Common myeloid progenitor, CD34-positive (primary cell): Measurements from ENCODE around the gene EPB41L2.

Experiments used
- CTCF ChIA-PET: fragments of 350-600 bp; sonication (Branson Sonifier 250); formaldehyde crosslinking; loops from one replicate; lab custom pipeline; 2021; ENCODE audit warnings: antibody characterized with exemption; lab: Charles Lee
- POLR2A ChIA-PET: fragments of 350-600 bp; sonication (Branson Sonifier 250); formaldehyde crosslinking; loops from one replicate; lab custom pipeline; 2021; ENCODE audit warnings: antibody characterized with exemption; lab: Charles Lee
- DNase-seq, 3 donors: peaks; one replicate each; pipeline versions ENCODE4 v3.0.0 to v3.0.0-alpha.2; 2013
- H3K27ac ChIP-seq, 2 experiments: 1 replicate in 1 of 2; 2 replicates in 1 of 2; pipeline ENCODE4 v1.7.0; 2013; ENCODE audit warnings: inconsistent platforms in 2 of 2, low read length in 2 of 2, mild to moderate bottlenecking in 2 of 2, low read depth in 1 of 2, moderate library complexity in 1 of 2; ENCODE audit not compliant: severe bottlenecking in 2 of 2, insufficient read depth in 1 of 2, poor library complexity in 1 of 2
- H3K27me3 ChIP-seq, 5 experiments: replicated peaks in 2 of 5; 1 replicate in 3 of 5; 2 replicates in 2 of 5; pipeline versions ENCODE4 v1.6.1 to v1.7.0; 2013; ENCODE audit warnings: low read length in 4 of 5, mild to moderate bottlenecking in 2 of 5, moderate library complexity in 2 of 5, inconsistent platforms in 1 of 5; ENCODE audit not compliant: insufficient read depth in 5 of 5, control insufficient read depth in 4 of 5
- H3K36me3 ChIP-seq, 4 experiments: 1 replicate in 2 of 4; 2 replicates in 2 of 4; pipeline versions ENCODE4 v1.6.1 to v1.7.0; 2013; ENCODE audit warnings: low read length in 3 of 4, control low read depth in 1 of 4, mild to moderate bottlenecking in 1 of 4; ENCODE audit not compliant: control insufficient read depth in 4 of 4, insufficient read depth in 4 of 4
- H3K4me1 ChIP-seq, 4 experiments: 1 replicate in 3 of 4; 2 replicates in 1 of 4; pipeline versions ENCODE4 v1.6.1 to v1.7.1; 2013; ENCODE audit warnings: low read length in 3 of 4, mild to moderate bottlenecking in 3 of 4, control low read depth in 1 of 4, inconsistent platforms in 1 of 4, moderate library complexity in 1 of 4; ENCODE audit not compliant: control insufficient read depth in 4 of 4, insufficient read depth in 4 of 4; ENCODE audit errors: control extremely low read depth in 1 of 4
- H3K4me3 ChIP-seq, 7 experiments: 1 replicate in 4 of 7; 2 replicates in 3 of 7; pipeline versions ENCODE4 v1.5.1 to v1.7.0; 2013; ENCODE audit warnings: mild to moderate bottlenecking in 7 of 7, low read length in 6 of 7, moderate library complexity in 6 of 7, inconsistent platforms in 2 of 7, low read depth in 2 of 7, control low read depth in 1 of 7; ENCODE audit not compliant: insufficient read depth in 4 of 7, control insufficient read depth in 1 of 7; ENCODE audit errors: extremely low read depth in 1 of 7
- H3K9me3 ChIP-seq, 5 experiments: 1 replicate in 4 of 5; 2 replicates in 1 of 5; pipeline versions ENCODE4 v1.6.1 to v1.7.1; 2013; ENCODE audit warnings: low read length in 4 of 5, mild to moderate bottlenecking in 2 of 5, inconsistent platforms in 1 of 5, low read depth in 1 of 5, moderate library complexity in 1 of 5; ENCODE audit not compliant: control insufficient read depth in 4 of 5, insufficient read depth in 2 of 5; ENCODE audit errors: control extremely low read depth in 1 of 5
- WGBS: methylation state at CpG from one replicate; pipeline ENCODE4 v1.1.5; 2013; ENCODE audit not compliant: insufficient coverage; 5-methylcytosine and 5-hydroxymethylcytosine counted together

EPB41L2 gene

DNA sequence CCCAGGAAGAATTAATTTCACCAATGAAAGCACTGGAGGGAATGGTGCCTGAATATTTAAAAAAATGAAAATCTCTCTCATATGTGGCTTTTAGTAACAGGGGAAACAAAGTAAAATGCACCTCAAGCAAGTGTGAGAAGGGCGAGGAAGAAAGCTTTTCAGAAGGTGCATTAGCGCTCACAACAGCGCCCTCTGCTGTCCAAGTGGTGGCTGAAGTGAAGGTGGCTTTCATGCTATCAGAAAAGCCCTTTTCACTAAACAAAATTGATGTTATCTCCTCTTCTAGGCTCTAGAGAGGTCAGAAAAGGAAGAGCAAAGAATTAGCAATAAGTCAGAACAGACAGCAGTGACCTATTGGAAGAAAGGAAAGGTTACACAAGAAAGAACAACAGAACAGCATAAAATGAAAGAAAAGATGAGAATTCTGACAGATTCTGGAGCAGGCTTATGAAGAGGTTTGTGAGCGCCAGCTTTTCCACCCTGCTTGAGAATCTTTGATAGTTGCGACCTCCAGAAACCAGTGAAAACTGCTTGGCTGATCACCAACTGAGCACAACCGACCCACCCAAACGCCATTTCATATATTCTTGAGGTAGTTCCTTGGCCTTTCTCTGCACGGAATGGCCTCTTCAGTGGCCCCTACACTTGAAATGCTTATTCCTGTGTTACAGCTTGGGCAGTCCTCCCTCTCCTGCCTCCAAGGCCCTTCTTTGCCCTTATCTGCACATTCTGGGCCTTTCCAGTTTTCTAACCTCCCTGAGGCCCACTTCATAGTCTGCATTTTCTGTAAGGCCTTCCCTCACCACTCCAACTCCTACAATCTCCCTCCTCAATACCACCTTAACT lies 190.6 kb downstream of the EPB41L2 start:
- peak; percentile 37 to 70 (median 58) for DNase-seq
- WGBS, result 95% methylated on average over 5 of the region's 8 CpGs
- peaks cover 0 to 2% (median 0%) of the 10 kb centered on the region in 4 experiments for H3K36me3 ChIP-seq
- H3K4me1 ChIP-seq, result no peaks in the 10 kb centered on the region
- H3K27me3 ChIP-seq, result no peaks in the 10 kb centered on the region
- H3K4me3 ChIP-seq, result no peak overlapping the region
- H3K9me3 ChIP-seq, result no peaks in the 10 kb centered on the region
- POLR2A ChIA-PET, result no interaction called here
- CTCF ChIA-PET, result interaction anchor here (1.1 to 2.7 kb wide), 9 partner anchors 10 to 602 kb away, joined by 3 to 12 read pairs (median 4); no protein-coding TSS in a partner anchor
- H3K27ac ChIP-seq, result no peak overlapping the region

DNA sequence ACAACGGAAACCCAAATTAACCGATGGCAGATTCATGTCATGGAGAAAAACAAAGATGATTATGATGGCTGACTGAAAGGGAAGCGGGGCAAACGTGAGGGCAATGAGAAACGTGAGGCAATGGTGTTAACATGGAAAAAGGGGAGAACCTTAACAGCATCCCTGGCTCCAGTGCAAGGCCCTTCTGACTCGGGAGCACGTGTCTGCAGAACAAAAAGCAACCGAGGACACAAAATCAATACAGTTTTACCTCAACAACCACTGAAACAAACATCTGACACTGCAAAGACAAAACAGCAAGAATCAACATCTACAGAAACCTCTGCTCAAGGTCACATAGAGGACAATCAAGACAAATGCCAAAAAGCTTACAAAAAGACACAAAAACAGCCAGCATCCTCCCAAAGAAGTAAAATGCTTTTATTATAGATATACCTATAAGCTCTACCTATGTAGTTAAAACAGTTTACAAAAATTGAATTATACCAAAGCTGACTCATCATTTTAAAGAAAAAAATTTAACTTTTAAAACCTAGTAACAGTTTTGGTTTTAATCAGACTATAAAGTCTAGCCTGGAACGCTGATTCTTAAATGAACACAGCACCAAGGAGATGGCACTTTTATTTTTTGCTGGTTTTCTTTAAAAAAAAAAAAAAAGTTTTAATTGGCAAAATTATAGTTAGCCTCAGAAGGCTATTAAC lies 192.7 kb downstream of the EPB41L2 start:
- H3K36me3 ChIP-seq, result peaks cover 0 to 5% (median 2%) of the 10 kb centered on the region in 4 experiments
- POLR2A ChIA-PET, result no interaction called here
- no peaks in the 10 kb centered on the region for H3K4me1 ChIP-seq
- CTCF ChIA-PET, result interaction anchor here (1.2 to 1.5 kb wide), 2 partner anchors 548 to 552 kb away, joined by 4 to 6 read pairs; no protein-coding TSS in a partner anchor
- H3K4me3 ChIP-seq, result no peak overlapping the region
- no peak overlapping the region for H3K27ac ChIP-seq
- WGBS, result 100% methylated on average over 4 of the region's 9 CpGs
- no peaks in the 10 kb centered on the region for H3K9me3 ChIP-seq
- no peak for DNase-seq
- no peaks in the 10 kb centered on the region for H3K27me3 ChIP-seq

DNA sequence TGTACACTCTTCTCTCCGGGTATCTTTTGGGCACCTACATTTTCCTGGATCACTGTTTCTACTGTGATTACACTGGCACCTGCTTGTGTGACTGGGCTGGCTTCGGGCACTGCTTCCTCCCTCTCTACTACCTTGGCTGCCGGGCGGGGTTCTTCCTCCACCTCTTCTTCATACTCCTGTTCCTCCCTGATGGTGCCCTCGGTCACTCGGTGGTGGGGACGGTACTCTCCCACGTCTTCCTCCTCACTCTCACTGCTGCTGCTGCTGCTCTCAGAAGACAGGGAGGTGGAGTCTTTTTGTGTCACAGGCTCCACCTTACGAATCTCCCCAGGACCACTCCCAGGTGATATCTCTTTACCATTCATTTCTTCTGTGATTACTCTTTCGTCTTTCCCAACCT lies 193.4 kb downstream of the EPB41L2 start:
- no peak overlapping the region for H3K27ac ChIP-seq
- no peak overlapping the region for H3K4me3 ChIP-seq
- 92% methylated on average over 8 of the region's 10 CpGs for WGBS
- peaks cover 0 to 6% (median 3%) of the 10 kb centered on the region in 4 experiments for H3K36me3 ChIP-seq
- no peaks in the 10 kb centered on the region for H3K4me1 ChIP-seq
- no peak for DNase-seq
- ChIA-PET CTCF (no interaction called here), POLR2A (no interaction called here)
- H3K9me3 ChIP-seq, result no peaks in the 10 kb centered on the region
- no peaks in the 10 kb centered on the region for H3K27me3 ChIP-seq

DNA sequence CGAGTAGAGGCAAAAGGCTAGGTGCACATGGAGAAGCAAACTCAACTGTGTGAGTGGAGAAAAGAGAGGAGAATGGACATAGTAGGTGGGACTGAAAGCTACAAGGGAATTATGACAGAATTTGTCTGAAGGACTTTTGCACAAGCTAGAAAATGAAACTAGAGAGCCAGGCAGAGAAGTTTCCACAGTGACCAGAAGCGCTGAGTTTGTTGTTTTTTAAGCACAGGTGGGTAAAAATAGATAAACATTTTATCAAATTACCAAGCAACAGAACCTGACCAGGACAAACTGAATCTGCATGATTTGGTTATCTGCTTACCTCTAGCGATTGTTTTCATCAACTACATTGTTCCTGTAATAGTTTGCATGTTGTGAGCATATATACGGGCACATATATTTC lies 197.3 kb downstream of the EPB41L2 start:
- Histone ChIP-seq H3K4me1 (no peaks in the 10 kb centered on the region), H3K27ac (no peak overlapping the region), H3K36me3 (peaks cover 2 to 6% (median 3%) of the 10 kb centered on the region in 4 experiments), H3K4me3 (no peak overlapping the region), H3K27me3 (no peaks in the 10 kb centered on the region), H3K9me3 (no peaks in the 10 kb centered on the region)
- no peak for DNase-seq
- CTCF ChIA-PET, result no interaction called here
- POLR2A ChIA-PET, result no interaction called here
- 100% methylated on average over 1 of the region's 4 CpGs for WGBS

DNA sequence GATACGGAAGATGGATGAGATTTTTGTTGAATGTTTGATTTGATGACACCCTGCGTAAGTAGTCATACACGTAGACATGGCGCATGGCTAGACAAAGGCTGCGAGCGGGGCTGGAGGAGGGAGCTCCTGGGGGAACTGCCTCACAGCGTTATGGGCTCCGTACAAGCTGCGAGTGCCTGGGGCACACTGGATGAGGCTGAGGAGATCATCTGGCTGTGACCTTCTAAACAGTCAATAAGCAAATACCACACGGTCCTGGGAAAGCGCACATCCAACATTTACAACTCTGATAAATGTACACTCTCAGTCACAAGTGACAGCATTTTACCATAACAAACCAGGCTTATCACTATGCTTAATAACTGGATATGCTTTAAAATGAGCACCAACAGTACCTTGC lies 198.7 kb downstream of the EPB41L2 start:
- Histone ChIP-seq H3K36me3 (peaks cover 0 to 6% (median 3%) of the 10 kb centered on the region in 4 experiments), H3K27me3 (no peaks in the 10 kb centered on the region), H3K27ac (no peak overlapping the region), H3K9me3 (no peaks in the 10 kb centered on the region), H3K4me3 (no peak overlapping the region), H3K4me1 (no peaks in the 10 kb centered on the region)
- no peak for DNase-seq
- WGBS, result 94% methylated on average over 9 of the region's 11 CpGs
- ChIA-PET POLR2A (no interaction called here), CTCF (no interaction called here)

DNA sequence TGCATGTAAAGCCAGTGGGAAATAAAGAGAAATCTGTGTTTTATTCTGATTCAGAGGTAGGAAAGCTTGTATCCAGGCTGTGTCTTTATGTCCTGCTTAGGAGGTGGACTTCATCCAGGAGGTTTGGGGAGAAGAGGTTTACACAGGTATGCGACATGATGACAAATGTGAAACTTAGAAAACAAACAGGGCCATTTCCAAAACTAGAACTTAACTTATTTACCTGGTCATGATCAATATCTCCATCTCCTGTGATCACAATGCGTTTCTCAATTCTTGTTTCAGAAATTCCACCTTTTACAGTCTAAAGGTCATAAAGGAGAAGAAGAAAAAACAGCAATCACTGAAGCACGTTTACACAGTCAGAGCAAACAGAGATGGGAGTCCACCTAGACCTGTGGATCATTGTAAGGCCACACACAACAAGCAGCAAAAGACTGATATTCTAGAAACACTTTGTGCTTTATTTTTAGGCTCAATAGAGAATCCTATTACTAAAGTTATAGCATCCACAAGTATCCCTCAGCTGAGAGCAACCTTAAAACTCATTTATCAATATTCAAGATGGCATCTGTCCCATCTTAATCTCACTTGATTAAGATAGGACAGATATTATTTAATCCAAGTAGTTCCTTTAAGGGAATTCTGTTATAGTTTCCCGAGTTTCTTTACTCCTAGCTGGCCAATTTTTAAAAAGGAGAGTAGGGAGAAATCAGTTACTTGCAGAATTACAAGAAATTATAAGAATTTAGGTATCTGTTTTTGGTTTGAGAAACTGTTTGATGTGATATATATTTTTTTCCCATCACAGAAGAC lies 199.4 kb downstream of the EPB41L2 start:
- H3K9me3 ChIP-seq, result no peaks in the 10 kb centered on the region
- no peak overlapping the region for H3K27ac ChIP-seq
- peaks cover 0 to 6% (median 3%) of the 10 kb centered on the region in 4 experiments for H3K36me3 ChIP-seq
- 92% methylated on average over 1 of the region's 4 CpGs for WGBS
- ChIA-PET CTCF (no interaction called here), POLR2A (no interaction called here)
- no peaks in the 10 kb centered on the region for H3K27me3 ChIP-seq
- H3K4me1 ChIP-seq, result no peaks in the 10 kb centered on the region
- DNase-seq, result no peak
- H3K4me3 ChIP-seq, result no peak overlapping the region
